MM.1S (cell line): ENCODE results near the gene AKT1S1.

Experiments
- DNase-seq: peaks from one replicate; pipeline ENCODE4 v3.0.0-alpha.2; 2015
- H2AFZ ChIP-seq: fragments of 300-600 bp; sonication (generic); 2 replicates; pipeline ENCODE4 v1.6.0; 2016; ENCODE audit warnings: antibody characterized with exemption, low read length
- H3F3A ChIP-seq: fragments of 300-600 bp; sonication (generic); 2 replicates; pipeline ENCODE4 v1.6.1; 2016; ENCODE audit warnings: mild to moderate bottlenecking, antibody characterized with exemption, low read length, moderate library complexity, mixed read lengths; ENCODE audit not compliant: insufficient read depth
- H3K27ac ChIP-seq: fragments of 300-600 bp; sonication (generic); 2 replicates; pipeline ENCODE4 v1.5.1; 2016; ENCODE audit warnings: mild to moderate bottlenecking, low read length
- H3K27me3 ChIP-seq: fragments of 300-600 bp; sonication (generic); replicated peaks from 2 replicates; pipeline ENCODE4 v1.6.0; 2016; ENCODE audit warnings: low read length; ENCODE audit not compliant: insufficient read depth
- H3K36me3 ChIP-seq: fragments of 300-600 bp; sonication (generic); replicated peaks from 2 replicates; pipeline ENCODE4 v1.6.1; 2016; ENCODE audit warnings: mild to moderate bottlenecking, low read length, mixed read lengths; ENCODE audit not compliant: insufficient read depth
- H3K4me1 ChIP-seq: fragments of 300-600 bp; sonication (generic); 2 replicates; pipeline ENCODE4 v1.6.1; 2016; ENCODE audit warnings: low read length, mixed read lengths
- H3K4me2 ChIP-seq: fragments of 300-600 bp; sonication (generic); 2 replicates; pipeline ENCODE4 v1.6.0; 2016; ENCODE audit warnings: low read depth, low read length
- H3K4me3 ChIP-seq: fragments of 300-600 bp; sonication (generic); 2 replicates; pipeline ENCODE4 v1.5.1; 2016; ENCODE audit warnings: low read length, mixed read lengths
- H3K79me2 ChIP-seq: fragments of 300-600 bp; sonication (generic); 2 replicates; pipeline ENCODE4 v1.6.1; 2016; ENCODE audit warnings: mixed run types, low read length, mixed read lengths
- H3K9ac ChIP-seq: fragments of 300-600 bp; sonication (generic); 2 replicates; pipeline ENCODE4 v1.6.1; 2016; ENCODE audit warnings: low read length, mixed read lengths
- H3K9me2 ChIP-seq: fragments of 300-600 bp; sonication (generic); replicated peaks from 2 replicates; pipeline ENCODE4 v1.6.1; 2016; ENCODE audit warnings: mild to moderate bottlenecking, low read length, mixed read lengths; ENCODE audit not compliant: insufficient read depth
- H3K9me3 ChIP-seq: fragments of 300-600 bp; sonication (generic); replicated peaks from 2 replicates; pipeline ENCODE4 v1.6.1; 2016; ENCODE audit warnings: mild to moderate bottlenecking, low read length, mixed read lengths; ENCODE audit not compliant: insufficient read depth
- H4K20me1 ChIP-seq: fragments of 300-600 bp; sonication (generic); 2 replicates; pipeline ENCODE4 v1.6.1; 2016; ENCODE audit warnings: mild to moderate bottlenecking, low read length, moderate library complexity, mixed read lengths; ENCODE audit not compliant: insufficient read depth
- EZH2 ChIP-seq: fragments of 300-600 bp; sonication (generic); optimal IDR thresholded peaks from 2 replicates; pipeline ENCODE3; 2017; ENCODE audit warnings: low read depth, mild to moderate bottlenecking, antibody characterized with exemption, low read length, mixed read lengths
- EZH2phosphoT487 ChIP-seq: fragments of 300-600 bp; sonication (generic); IDR thresholded peaks from 2 replicates; pipeline ENCODE4 v1.6.1; 2018; ENCODE audit warnings: antibody characterized with exemption, low read length
- TF ChIP-seq, protein P1 (sequence below): fragments of 300-600 bp; sonication (generic); IDR thresholded peaks from 2 replicates; pipeline ENCODE4 v1.5.1; 2016; ENCODE audit warnings: antibody characterized with exemption, low read length, mixed read lengths

Gene AKT1S1

DNA sequence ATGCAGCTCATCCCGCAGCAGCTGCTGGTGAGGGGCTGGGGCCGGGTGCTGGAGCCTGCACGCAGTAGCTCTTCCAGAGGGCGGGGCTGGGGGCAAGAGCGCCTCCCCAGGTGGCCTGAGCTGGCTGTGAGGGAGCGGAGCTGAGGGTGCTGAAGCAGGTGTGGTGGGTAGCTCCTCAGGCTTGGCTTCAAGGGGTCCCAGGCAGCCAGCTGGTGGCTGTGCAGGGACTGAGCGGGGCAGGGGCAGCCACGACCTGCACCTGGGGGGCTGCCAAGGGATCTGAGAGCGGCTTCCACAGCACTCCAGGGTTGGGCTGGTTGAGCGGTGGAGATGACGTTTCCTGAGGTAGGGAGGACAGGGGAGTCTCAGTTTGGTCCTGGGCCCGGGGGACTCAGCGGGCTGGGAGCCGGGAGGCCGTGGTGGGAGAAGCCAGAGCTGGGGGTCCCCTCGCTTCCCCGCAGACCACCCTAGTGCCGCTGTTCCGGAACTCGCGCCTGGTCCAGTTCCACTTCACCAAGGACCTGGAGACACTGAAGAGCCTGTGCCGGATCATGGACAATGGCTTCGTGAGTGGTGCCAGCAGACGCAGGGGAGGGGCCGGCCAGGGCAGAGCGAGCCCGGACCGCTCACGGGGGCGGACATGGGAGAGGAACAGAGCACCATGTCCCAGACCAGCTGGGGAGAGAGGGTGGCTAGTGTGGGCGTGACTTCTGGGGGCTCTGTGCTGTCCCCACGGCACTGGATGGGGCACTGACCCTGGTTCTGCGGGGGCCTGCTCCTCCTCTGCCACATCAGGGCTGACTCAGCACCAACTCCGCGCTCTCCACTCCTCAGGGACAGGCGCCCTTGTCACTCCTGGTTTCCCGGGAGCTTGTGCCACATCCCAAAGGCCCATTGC, 18.8 kb downstream of the AKT1S1 start:
- Histone ChIP-seq H3K9me3 (no peaks in the 10 kb centered on the region), H3K4me3 (no peak overlapping the region), H4K20me1 (no peaks in the 10 kb centered on the region), H3K9me2 (no peaks in the 10 kb centered on the region), H3K9ac (no peak overlapping the region), H3K4me2 (no peak overlapping the region), H3K27me3 (no peaks in the 10 kb centered on the region), H3K27ac (no peak overlapping the region), H3K36me3 (0 out of 2 replicates have a peak, but pooled peaks cover 1% of the 10 kb centered on the region), H2AFZ (no peak overlapping the region), H3K79me2 (peaks cover 14% of the 10 kb centered on the region), H3F3A (peaks cover 7% of the 10 kb centered on the region; the same call in 1 of the 2 replicates), H3K4me1 (no peaks in the 10 kb centered on the region)
- TF ChIP-seq EZH2: no peak
- TF ChIP-seq, protein P1, sequence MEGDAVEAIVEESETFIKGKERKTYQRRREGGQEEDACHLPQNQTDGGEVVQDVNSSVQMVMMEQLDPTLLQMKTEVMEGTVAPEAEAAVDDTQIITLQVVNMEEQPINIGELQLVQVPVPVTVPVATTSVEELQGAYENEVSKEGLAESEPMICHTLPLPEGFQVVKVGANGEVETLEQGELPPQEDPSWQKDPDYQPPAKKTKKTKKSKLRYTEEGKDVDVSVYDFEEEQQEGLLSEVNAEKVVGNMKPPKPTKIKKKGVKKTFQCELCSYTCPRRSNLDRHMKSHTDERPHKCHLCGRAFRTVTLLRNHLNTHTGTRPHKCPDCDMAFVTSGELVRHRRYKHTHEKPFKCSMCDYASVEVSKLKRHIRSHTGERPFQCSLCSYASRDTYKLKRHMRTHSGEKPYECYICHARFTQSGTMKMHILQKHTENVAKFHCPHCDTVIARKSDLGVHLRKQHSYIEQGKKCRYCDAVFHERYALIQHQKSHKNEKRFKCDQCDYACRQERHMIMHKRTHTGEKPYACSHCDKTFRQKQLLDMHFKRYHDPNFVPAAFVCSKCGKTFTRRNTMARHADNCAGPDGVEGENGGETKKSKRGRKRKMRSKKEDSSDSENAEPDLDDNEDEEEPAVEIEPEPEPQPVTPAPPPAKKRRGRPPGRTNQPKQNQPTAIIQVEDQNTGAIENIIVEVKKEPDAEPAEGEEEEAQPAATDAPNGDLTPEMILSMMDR: no peak
- no peak for TF ChIP-seq EZH2phosphoT487
- no peak for DNase-seq

DNA sequence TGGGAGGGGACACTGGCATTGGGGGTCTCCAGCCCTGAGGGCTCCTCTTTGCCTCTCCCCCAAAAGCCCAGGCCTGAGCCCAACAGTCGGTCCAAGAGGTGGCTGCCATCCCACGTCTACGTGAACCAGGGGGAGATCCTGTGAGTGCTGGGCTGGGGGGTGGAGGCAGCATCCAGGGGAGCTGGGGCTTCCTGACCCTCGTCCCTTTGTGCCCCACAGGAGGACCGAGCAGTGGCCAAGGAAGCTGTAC, 19.4 kb downstream of the AKT1S1 start:
- Histone ChIP-seq H3K4me2 (no peak overlapping the region), H3K36me3 (no peaks in the 10 kb centered on the region), H3K4me1 (peaks cover 2% of the 10 kb centered on the region; the same call in 1 of the 2 replicates), H3K9me3 (no peaks in the 10 kb centered on the region), H3K27ac (no peak overlapping the region), H2AFZ (no peak overlapping the region), H3K79me2 (peaks cover 18% of the 10 kb centered on the region), H3K27me3 (no peaks in the 10 kb centered on the region), H3K9me2 (no peaks in the 10 kb centered on the region), H3K4me3 (no peak overlapping the region), H3F3A (peaks cover 10% of the 10 kb centered on the region), H3K9ac (no peak overlapping the region), H4K20me1 (no peaks in the 10 kb centered on the region)
- DNase-seq: no peak
- no peak for TF ChIP-seq EZH2phosphoT487
- TF ChIP-seq, protein P1: no peak
- no peak for TF ChIP-seq EZH2

DNA sequence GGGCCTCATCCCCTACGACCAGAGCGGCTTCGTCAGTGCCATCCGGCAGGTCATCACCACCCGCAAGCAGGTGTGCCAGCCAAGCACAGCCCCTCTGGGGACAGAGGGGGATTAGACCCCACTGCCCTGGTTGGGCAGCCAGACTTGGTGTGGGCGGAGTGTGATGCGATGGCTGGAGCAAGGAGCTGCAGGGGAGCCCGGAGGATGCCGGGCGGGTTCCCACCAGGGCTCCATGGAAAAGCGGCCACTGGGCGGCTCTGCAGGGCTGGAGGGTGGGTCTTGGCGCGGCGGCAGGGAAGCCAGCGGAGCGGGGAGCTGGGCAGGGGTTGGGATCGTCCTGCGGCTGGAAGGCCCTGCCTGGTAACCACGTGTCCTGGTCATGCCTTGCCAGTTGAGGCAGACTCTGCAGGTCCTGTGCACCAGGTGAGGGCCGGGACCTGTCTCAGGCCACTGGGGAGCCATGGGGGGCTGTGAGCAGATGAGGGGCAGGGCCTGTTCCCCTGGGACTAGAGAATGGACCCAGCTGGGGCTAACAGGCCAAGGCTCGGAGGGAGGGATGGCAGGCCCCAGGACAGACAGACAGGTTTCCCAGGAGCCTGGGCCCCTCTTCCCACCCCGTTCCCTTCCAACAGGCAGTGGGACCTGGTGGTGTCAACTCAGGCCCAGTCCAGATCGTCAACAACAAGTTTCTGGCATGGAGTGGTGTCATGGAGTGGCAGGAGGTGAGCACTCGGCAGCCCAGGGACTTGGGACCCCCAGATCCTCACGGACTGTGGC, 19.9 kb downstream of the AKT1S1 start:
- Histone ChIP-seq H3K9me3 (no peaks in the 10 kb centered on the region), H2AFZ (no peak overlapping the region), H4K20me1 (no peaks in the 10 kb centered on the region; the same call in 1 of the 2 replicates), H3F3A (peaks cover 15% of the 10 kb centered on the region), H3K4me3 (no peak overlapping the region), H3K27me3 (no peaks in the 10 kb centered on the region), H3K79me2 (peaks cover 23% of the 10 kb centered on the region), H3K9ac (no peak overlapping the region), H3K9me2 (no peaks in the 10 kb centered on the region), H3K36me3 (no peaks in the 10 kb centered on the region), H3K4me2 (no peak overlapping the region), H3K27ac (no peak overlapping the region), H3K4me1 (peaks cover 7% of the 10 kb centered on the region)
- TF ChIP-seq EZH2 (no peak), EZH2phosphoT487 (no peak)
- TF ChIP-seq, protein P1: no peak
- DNase-seq: no peak
